Measurements from ENCODE around the gene IL23A.

IL23A gene

GRCh38 chr12:56362130-56363059 lies 23.7 kb downstream of the IL23A start, which contains the start of gene APOF:
APOF (minus strand) TSS chr12:56362857; CDS start chr12:56362745, 112 bp downstream.
- no peak for DNase-seq

- no peak for DNase-seq
Observed at GRCh38 chr12:56366948-56367347, 28.3 kb downstream of the IL23A start.

GRCh38 chr12:56373515-56373914 lies 34.8 kb downstream of the IL23A start:
- DNase-seq, result no peak

GRCh38 chr12:56374726-56375597 lies 36.3 kb downstream of the IL23A start:
- no peak for DNase-seq

- DNase-seq, result no peak
Observed at GRCh38 chr12:56375598-56376434, 37.1 kb downstream of the IL23A start.

- DNase-seq, result no peak
Observed at GRCh38 chr12:56377310-56377988, 38.8 kb downstream of the IL23A start.

- no peak for DNase-seq
Observed at GRCh38 chr12:56377989-56378316, 39.3 kb downstream of the IL23A start.

GRCh38 chr12:56382611-56383010 lies 43.9 kb downstream of the IL23A start:
- DNase-seq, result no peak

- no peak for DNase-seq
Observed at GRCh38 chr12:56385873-56386272, 47.2 kb downstream of the IL23A start.

GRCh38 chr12:56387152-56387736 lies 48.6 kb downstream of the IL23A start:
- no peak for DNase-seq

GRCh38 chr12:56389412-56389811 lies 50.7 kb downstream of the IL23A start:
- no peak for DNase-seq

Data from NCI-H1436 treated with DMSO at 0.1 percent for 48 hours (cell line).